OCI-LY7 (cell line): ENCODE data around the gene PMP22.

ENCODE experiments used
- EZH2phosphoT487 ChIP-seq: fragments of 200-600 bp; sonication (generic); IDR thresholded peaks from 2 replicates; pipeline ENCODE4 v1.6.1; 2018; ENCODE audit warnings: low read depth, borderline replicate concordance, mild to moderate bottlenecking, mixed run types, antibody characterized with exemption, low read length, moderate library complexity, mixed read lengths
- TF ChIP-seq, protein P1 (sequence below): fragments of 200-600 bp; sonication (generic); conservative IDR thresholded peaks from 2 replicates; pipeline ENCODE4 v1.5.1; 2014; ENCODE audit warnings: mild to moderate bottlenecking, antibody characterized with exemption, low read length, moderate library complexity, mixed read lengths

DNA sequence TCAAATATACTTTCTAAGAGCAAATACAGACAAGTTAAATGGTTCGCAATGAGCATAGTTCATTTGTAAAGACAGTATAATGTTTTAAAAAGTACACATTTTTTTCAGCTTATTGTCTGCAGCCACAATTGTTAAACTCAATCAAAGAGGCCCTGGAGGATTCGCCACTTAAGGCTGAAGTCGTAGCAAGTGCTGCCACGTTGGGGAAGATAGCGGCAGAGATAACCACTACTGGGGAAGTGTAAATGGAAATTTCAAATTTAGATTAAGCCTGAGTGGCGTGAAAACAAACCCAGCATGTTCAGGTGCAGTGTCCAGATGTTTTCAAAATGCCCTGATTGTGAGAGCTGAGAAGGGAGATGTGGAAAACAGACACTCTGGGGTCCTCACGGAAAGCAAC is 8.4 kb downstream of the PMP22 start:
- TF ChIP-seq, protein P1, sequence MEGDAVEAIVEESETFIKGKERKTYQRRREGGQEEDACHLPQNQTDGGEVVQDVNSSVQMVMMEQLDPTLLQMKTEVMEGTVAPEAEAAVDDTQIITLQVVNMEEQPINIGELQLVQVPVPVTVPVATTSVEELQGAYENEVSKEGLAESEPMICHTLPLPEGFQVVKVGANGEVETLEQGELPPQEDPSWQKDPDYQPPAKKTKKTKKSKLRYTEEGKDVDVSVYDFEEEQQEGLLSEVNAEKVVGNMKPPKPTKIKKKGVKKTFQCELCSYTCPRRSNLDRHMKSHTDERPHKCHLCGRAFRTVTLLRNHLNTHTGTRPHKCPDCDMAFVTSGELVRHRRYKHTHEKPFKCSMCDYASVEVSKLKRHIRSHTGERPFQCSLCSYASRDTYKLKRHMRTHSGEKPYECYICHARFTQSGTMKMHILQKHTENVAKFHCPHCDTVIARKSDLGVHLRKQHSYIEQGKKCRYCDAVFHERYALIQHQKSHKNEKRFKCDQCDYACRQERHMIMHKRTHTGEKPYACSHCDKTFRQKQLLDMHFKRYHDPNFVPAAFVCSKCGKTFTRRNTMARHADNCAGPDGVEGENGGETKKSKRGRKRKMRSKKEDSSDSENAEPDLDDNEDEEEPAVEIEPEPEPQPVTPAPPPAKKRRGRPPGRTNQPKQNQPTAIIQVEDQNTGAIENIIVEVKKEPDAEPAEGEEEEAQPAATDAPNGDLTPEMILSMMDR = no peak
- TF ChIP-seq EZH2phosphoT487 = no peak
